OCI-LY1 (cell line): ENCODE data around the gene DOCK1.
"Not testable (repeated sequence)": the region's sequence is repeated elsewhere in the genome, so short reads cannot be mapped to it uniquely, and the experiment has no call there.

Experiments
- CTCF ChIP-seq: fragments of 200-600 bp; sonication (generic), shearing (Covaris generic); IDR thresholded peaks from 2 replicates; pipeline ENCODE4 v1.5.1; 2017; ENCODE audit warnings: mild to moderate bottlenecking, antibody characterized with exemption, low read length, moderate library complexity, mixed read lengths
- EZH2 ChIP-seq: fragments of 200-600 bp; sonication (generic), shearing (Covaris generic); IDR thresholded peaks from 2 replicates; pipeline ENCODE4 v1.8.0; 2017; ENCODE audit warnings: borderline replicate concordance, mixed run types, mild to moderate bottlenecking, antibody characterized with exemption, low read length, moderate library complexity, mixed read lengths

GRCh38 chr10:126888436-126888835 is 16.8 kb upstream of the DOCK1 start:
- TF ChIP-seq CTCF, EZH2: not testable (repeated sequence)
